OCI-LY3 (cell line): Measurements from ENCODE around the gene PRSS56.

Experiments
- H2AFZ ChIP-seq: fragments of 200-600, 300-600 bp; shearing (Covaris generic); 2 replicates; pipeline ENCODE4 v1.6.0; 2014; ENCODE audit warnings: antibody characterized with exemption, low read depth, low read length
- H3K27ac ChIP-seq: fragments of 200-600, 300-600 bp; sonication (generic); 2 replicates; pipeline ENCODE4 v1.5.1; 2014; ENCODE audit warnings: mild to moderate bottlenecking, low read length, moderate library complexity, mixed read lengths
- H3K27me3 ChIP-seq: fragments of 200-600, 300-600 bp; sonication (generic); 2 replicates; pipeline ENCODE4 v1.6.1; 2014; ENCODE audit warnings: low read depth, low read length, mixed read lengths
- H3K36me3 ChIP-seq: fragments of 200-600, 300-600 bp; sonication (generic); replicated peaks from 2 replicates; pipeline ENCODE3; 2014; ENCODE audit warnings: low read depth, low read length, mixed read lengths
- H3K4me1 ChIP-seq: fragments of 300-600, 200-600 bp; sonication (generic); 2 replicates; pipeline ENCODE4 v1.6.1; 2014; ENCODE audit warnings: low read length, mixed read lengths
- H3K4me2 ChIP-seq: fragments of 200-600, 300-600 bp; sonication (generic); 2 replicates; pipeline ENCODE4 v1.6.1; 2014; ENCODE audit warnings: low read length, mixed read lengths
- H3K4me3 ChIP-seq: fragments of 300-600, 200-600 bp; sonication (generic); 2 replicates; pipeline ENCODE4 v1.5.1; 2014; ENCODE audit warnings: antibody characterized with exemption, mild to moderate bottlenecking, low read length, moderate library complexity
- H3K79me2 ChIP-seq: fragments of 300-600, 200-600 bp; shearing (Covaris generic); 2 replicates; pipeline ENCODE4 v1.6.1; 2014; ENCODE audit warnings: mild to moderate bottlenecking, low read length, mixed read lengths
- H3K9ac ChIP-seq: fragments of 300-600, 200-600 bp; shearing (Covaris generic); 2 replicates; pipeline ENCODE4 v1.6.0; 2014; ENCODE audit warnings: mild to moderate bottlenecking, low read length, moderate library complexity
- H3K9me3 ChIP-seq: fragments of 200-600, 300-600 bp; shearing (Covaris generic); 2 replicates; pipeline ENCODE4 v1.6.1; 2014; ENCODE audit warnings: low read length, mixed read lengths; ENCODE audit not compliant: insufficient read depth
- H4K20me1 ChIP-seq: fragments of 200-600, 300-600 bp; sonication (generic); 2 replicates; pipeline ENCODE4 v1.6.1; 2016; ENCODE audit warnings: low read length, mixed read lengths; ENCODE audit not compliant: insufficient read depth
- EZH2phosphoT487 ChIP-seq: fragments of 200-600 bp; shearing (Covaris generic); IDR thresholded peaks from 2 replicates; pipeline ENCODE4 v1.6.1; 2018; ENCODE audit warnings: antibody characterized with exemption, mixed run types, low read depth
- TF ChIP-seq, protein P1 (sequence below): fragments of 200-600, 300-600 bp; sonication (generic); IDR thresholded peaks from 2 replicates; pipeline ENCODE4 v1.5.1; 2014; ENCODE audit warnings: antibody characterized with exemption, low read length, low read depth

PRSS56 gene

GRCh38 chr2:232483311-232483922 lies 36.8 kb upstream of the PRSS56 start:
- Histone ChIP-seq H3K27me3 (no peaks in the 10 kb centered on the region), H3K79me2 (no peaks in the 10 kb centered on the region), H2AFZ (no peak overlapping the region), H3K27ac (no peak overlapping the region), H3K36me3 (no peaks in the 10 kb centered on the region), H3K9me3 (no peaks in the 10 kb centered on the region), H3K4me2 (no peak overlapping the region), H3K4me3 (no peak overlapping the region), H3K4me1 (no peaks in the 10 kb centered on the region), H3K9ac (no peak overlapping the region), H4K20me1 (no peaks in the 10 kb centered on the region)
- TF ChIP-seq EZH2phosphoT487, result no peak
- TF ChIP-seq, protein P1, sequence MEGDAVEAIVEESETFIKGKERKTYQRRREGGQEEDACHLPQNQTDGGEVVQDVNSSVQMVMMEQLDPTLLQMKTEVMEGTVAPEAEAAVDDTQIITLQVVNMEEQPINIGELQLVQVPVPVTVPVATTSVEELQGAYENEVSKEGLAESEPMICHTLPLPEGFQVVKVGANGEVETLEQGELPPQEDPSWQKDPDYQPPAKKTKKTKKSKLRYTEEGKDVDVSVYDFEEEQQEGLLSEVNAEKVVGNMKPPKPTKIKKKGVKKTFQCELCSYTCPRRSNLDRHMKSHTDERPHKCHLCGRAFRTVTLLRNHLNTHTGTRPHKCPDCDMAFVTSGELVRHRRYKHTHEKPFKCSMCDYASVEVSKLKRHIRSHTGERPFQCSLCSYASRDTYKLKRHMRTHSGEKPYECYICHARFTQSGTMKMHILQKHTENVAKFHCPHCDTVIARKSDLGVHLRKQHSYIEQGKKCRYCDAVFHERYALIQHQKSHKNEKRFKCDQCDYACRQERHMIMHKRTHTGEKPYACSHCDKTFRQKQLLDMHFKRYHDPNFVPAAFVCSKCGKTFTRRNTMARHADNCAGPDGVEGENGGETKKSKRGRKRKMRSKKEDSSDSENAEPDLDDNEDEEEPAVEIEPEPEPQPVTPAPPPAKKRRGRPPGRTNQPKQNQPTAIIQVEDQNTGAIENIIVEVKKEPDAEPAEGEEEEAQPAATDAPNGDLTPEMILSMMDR, result no peak

GRCh38 chr2:232483923-232484627 lies 36.1 kb upstream of the PRSS56 start:
- H3K27ac ChIP-seq, result no peak overlapping the region
- no peak overlapping the region for H3K9ac ChIP-seq
- H3K79me2 ChIP-seq, result no peaks in the 10 kb centered on the region
- H2AFZ ChIP-seq, result no peak overlapping the region
- H3K36me3 ChIP-seq, result no peaks in the 10 kb centered on the region
- TF ChIP-seq, protein P1, result no peak
- TF ChIP-seq EZH2phosphoT487, result no peak
- no peaks in the 10 kb centered on the region for H3K9me3 ChIP-seq
- no peaks in the 10 kb centered on the region for H3K4me1 ChIP-seq
- no peaks in the 10 kb centered on the region for H4K20me1 ChIP-seq
- no peak overlapping the region for H3K4me3 ChIP-seq
- H3K4me2 ChIP-seq, result no peak overlapping the region
- H3K27me3 ChIP-seq, result no peaks in the 10 kb centered on the region

- no peak overlapping the region for H2AFZ ChIP-seq
- no peak overlapping the region for H3K9ac ChIP-seq
- H3K4me2 ChIP-seq, result no peak overlapping the region
- no peaks in the 10 kb centered on the region for H3K4me1 ChIP-seq
- H3K36me3 ChIP-seq, result no peaks in the 10 kb centered on the region
- no peaks in the 10 kb centered on the region for H3K79me2 ChIP-seq
- H3K27ac ChIP-seq, result no peak overlapping the region
- no peak overlapping the region for H3K4me3 ChIP-seq
- no peaks in the 10 kb centered on the region for H3K9me3 ChIP-seq
- H3K27me3 ChIP-seq, result no peaks in the 10 kb centered on the region
- H4K20me1 ChIP-seq, result no peaks in the 10 kb centered on the region
- TF ChIP-seq, protein P1, result no peak
- no peak for TF ChIP-seq EZH2phosphoT487
Observed at GRCh38 chr2:232484628-232485347, 35.4 kb upstream of the PRSS56 start.

GRCh38 chr2:232485348-232485756 lies 34.8 kb upstream of the PRSS56 start:
- H3K9ac ChIP-seq, result no peak overlapping the region
- H2AFZ ChIP-seq, result no peak overlapping the region
- H3K79me2 ChIP-seq, result no peaks in the 10 kb centered on the region
- H3K9me3 ChIP-seq, result no peaks in the 10 kb centered on the region
- H4K20me1 ChIP-seq, result no peaks in the 10 kb centered on the region
- no peaks in the 10 kb centered on the region for H3K27me3 ChIP-seq
- no peak overlapping the region for H3K27ac ChIP-seq
- H3K36me3 ChIP-seq, result no peaks in the 10 kb centered on the region
- no peak overlapping the region for H3K4me3 ChIP-seq
- no peak overlapping the region for H3K4me2 ChIP-seq
- no peaks in the 10 kb centered on the region for H3K4me1 ChIP-seq
- TF ChIP-seq, protein P1, result no peak
- no peak for TF ChIP-seq EZH2phosphoT487
